GM21367 (cell line): ENCODE results near the gene ALK.

Experiments
- ATAC-seq: cut with Tn5 transposase; IDR thresholded peaks from one replicate; pipeline ENCODE4 v1.9.1; 2021; ENCODE audit not compliant: unreplicated experiment

ALK gene

DNA sequence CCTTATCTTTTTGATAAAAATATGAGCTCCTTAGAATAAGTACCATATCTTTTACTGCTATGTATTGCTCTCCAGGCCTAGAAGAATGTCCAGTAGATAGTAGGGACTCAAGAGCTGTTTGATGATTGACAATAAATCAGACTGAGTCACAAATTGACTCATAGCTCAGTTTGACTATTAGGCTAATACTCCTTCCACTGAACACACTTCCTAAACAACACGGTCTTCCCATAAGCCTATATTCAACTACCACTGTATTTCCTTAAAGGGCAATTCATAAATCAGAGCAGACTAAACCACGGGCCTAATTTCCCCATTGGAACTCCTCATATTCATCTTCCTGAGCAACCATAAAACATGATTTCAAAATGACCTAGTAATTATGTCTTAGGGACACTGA lies 258.5 kb downstream of the ALK start:
- ATAC-seq: no peak

DNA sequence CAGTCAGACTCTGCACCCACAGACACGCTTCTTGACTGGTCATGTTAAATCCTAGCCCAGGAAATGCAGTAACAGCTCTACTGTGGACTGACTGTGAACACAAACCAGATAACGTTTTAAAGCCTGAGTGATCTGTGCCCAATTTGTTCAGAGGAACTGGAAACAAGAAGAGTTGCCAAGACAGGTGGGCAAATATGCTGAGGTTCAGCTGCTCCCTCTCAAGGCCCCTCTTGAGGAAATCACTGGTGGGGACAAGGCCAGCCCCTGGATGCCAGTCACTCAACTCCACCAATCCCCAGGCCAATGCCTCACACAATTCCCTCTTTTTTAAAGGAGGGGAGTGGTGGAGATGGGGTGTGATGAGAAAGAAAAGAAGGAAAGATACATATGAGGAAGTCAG lies 261.2 kb downstream of the ALK start:
- ATAC-seq: no peak

DNA sequence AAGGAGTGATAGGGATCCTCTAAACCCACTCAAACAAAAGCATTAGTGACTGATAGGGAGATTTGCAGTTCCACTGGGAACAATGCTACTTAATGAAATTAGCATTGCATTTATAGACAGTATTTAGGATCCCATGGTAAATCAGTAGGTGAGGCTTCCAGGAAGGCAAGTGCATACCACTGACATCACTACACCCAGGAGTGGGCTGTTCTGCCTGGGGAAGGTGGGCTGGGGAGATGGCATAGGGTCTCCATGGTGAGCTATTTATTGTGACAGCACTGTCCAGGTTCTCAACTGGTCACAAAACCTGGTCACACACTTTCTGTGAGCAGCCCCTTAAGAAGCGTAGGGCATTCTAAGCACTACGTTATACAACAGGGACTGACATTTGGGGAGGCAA lies 262.2 kb downstream of the ALK start:
- ATAC-seq: no peak

DNA sequence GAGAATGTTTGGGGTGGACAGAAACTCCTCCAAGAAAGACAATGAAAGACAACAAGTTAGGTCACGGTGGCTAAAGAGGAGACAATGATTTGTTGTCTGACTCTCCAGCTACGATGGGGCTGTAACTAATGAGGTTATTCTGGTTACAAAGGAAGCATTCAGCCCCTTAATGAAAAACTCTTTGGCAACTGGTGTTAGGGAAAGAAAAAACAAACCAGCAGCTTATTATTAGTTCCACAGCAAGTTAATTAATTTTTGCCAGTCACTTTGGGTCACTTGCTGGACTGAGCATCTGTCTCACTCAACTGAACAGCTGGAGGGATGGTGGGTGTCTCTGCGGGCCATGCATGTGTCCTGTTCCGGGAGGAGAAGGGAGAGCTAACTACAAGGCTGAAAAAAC lies 263.7 kb downstream of the ALK start:
- no peak for ATAC-seq

DNA sequence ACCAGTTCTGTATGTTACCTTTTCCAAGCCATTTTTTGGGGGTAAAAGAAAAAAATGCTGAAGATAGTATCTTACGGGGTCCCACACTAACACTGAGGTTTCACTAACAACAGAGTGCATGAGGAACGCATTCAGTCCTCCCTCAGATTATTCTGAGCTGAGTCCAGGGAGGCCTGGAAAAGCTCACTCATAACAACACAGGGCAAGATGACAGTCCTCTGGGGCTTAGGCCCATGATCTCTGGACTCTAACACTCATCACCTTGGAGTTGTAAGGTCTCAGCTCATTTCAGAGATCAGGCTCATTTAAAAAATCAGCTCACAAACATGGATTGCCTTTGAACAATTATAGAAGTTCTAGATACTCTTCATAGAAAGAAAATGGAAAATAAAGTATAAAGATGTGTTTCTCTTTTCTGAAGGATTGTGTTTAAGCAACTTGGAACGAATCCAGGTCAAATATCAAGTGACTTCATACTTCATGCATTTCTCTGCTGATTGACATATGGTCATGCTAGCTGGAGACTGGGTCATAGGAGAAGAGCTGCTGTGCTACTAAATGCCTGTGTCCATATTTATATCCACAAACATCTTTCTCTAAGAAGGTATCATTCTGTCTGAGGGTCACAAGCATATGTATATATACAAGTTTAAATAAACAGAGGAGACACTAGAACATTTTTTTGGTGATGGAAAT lies 265.8 kb downstream of the ALK start:
- no peak for ATAC-seq

DNA sequence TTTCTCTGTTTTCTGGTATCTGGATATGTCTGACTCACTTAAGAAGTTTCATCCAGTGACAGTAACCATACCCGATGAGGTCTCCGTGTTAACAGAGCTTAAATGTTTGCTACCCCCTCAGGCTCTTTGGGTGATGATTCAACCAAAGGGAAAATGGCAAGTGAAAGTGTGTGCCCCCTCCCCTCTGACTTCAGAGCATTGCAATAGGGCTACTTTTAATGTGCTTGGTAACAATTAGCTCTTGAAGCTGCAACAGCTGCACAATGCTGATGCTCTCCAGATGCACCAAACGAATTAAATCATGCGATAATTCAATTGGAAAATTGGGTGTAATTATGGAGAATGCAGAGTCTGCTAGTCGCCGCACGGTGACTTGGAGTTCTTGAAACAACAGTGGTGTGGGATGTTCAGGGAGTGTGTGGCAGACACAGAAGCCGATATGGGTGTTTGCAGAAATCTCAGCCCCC lies 270.7 kb downstream of the ALK start:
- ATAC-seq: no peak

DNA sequence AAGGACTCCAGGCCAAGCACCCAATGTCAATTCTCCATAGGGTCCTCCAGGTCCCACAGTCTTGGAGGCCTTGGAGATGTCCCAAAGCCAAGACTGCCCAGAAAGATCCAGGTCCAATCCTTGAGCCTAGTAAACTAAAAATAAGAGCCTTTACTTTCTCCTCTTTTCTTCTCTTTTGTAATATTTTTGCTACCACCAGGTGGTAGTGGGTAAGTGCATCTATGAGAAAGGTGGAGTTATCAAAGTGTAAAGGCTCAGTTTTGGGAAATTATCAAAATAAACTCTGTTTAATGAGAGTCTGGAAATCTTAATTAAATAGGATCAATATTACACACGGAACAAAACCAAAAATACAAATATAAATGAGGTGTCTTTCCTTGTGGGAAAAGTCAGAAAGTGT lies 276.4 kb downstream of the ALK start:
- no peak for ATAC-seq

DNA sequence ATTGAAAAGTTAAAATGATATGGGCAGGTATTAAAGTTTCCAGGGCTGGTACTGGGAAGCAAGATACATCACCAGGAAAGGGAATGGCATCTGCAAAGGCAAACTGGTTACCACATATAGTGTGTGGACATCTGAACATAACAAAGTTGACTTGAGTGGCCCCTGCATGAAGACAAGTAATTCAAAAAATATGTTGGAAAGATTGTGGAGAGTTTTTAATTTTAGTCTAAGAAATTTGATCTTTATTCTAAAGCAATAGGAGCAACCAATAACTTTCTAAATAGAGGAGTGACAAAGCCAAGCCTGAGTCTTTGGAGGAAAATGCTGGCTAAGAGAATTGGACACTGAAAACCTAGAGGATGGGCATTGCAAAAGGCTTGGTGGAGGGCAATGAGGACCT lies 278.2 kb downstream of the ALK start:
- ATAC-seq: no peak

DNA sequence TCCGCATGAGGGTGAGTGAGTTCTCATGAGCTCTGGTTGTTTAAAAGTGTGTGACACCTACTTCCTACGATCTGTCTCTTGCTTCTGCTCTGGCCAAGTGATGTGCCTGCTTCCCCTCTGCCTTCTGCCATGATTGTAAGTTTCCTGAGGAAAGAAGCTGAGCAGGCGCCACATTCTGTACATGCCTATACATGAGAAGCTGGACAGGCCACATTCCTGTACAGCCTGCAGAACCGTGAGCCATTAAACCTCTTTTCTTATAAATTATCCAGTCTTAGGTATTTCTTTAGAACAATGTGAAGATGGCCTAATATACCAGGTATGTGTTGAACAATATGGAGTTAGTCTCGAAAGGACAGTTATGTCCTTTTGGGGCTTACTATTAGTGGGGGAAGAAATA lies 281.0 kb downstream of the ALK start:
- no peak for ATAC-seq

DNA sequence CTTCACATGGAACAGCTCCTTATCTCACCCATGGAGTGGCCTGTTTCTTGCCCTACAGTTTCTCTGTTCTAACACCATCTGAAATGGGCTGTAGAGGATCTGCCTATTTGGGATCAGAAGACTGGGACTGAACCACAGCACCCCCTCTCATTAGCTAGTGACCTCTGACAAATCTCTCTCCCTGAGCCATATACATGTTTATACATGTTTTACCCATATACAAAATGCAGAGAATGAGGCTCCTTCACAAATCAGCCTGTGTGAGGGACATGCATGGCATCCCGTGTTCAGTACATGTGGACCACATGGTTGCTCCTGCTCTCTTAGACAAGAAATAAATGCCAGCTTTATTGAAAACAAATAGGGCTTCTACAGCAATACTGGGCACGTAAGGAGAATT lies 282.7 kb downstream of the ALK start:
- ATAC-seq: no peak

DNA sequence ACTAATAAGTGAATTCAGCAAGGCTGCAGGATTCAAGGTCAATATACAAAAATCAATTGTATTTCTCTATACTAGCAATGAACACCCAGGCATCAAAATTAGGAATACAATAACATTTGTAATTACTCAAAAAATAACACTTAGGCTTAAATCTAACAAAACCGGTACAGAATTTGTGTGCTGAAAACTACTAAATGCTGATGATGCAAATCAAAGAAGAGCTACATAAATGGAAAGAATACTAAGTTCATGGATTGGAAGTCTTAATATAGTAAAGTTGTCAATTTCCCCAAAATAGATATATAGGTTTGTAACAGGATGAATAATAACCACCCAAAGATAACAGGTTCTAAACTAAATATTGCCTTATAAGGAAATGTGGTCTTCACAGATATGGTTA lies 286.5 kb downstream of the ALK start:
- no peak for ATAC-seq

DNA sequence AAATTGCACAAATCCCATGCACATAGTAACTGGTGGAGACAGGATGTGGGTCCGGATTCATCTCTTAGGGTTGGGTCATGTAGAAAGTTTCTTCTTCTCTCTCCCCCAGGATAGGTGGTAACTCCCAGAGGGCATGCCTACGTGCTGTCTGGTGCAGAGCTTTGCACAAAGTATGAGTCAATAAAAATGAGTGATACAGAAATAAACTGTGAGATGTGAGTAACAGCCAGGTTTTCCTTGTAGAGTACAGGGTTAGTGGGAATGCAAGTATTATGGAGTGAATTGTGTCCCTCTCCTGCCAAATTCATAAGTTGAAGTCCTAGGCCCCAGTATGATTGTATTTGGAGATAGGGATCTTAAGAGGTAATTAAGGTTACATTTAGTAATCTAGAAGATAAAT lies 289.4 kb downstream of the ALK start:
- no peak for ATAC-seq

DNA sequence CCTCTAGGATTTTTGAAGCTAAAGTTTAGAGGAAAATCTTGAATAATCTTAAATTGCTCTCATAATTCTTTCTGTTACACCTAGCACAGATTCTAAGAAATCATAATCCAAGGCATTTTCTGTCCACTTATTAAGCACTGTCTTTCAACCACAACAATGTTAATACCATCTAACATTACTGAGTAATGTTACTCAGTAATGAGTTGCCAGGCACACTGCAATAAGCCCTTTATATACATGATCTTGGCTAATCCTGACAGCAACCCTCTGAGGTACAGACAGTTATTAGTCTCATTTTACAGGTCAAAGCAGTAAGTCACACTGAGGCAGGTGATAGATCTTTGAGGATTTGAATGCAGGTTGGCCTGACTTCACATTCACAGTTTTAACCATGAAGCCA lies 291.9 kb downstream of the ALK start:
- no peak for ATAC-seq

DNA sequence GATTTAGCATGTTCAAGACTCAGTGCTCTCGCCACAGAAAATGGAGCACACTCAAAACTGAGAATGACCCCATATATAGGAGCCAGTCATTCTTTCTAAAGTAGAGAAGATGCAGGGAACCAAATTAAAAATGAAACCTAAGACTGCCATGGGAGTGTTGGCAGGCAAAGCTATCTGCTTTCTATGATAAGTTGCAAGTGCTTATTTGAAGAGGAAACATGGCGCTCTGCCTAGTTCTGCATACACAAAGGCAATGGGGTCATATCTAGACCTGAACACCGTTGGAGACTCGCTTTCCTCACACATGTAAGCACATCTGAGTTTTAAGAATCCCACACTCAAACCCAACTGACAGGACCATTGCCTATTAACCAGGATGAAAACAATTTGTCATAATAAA lies 292.5 kb downstream of the ALK start:
- no peak for ATAC-seq

DNA sequence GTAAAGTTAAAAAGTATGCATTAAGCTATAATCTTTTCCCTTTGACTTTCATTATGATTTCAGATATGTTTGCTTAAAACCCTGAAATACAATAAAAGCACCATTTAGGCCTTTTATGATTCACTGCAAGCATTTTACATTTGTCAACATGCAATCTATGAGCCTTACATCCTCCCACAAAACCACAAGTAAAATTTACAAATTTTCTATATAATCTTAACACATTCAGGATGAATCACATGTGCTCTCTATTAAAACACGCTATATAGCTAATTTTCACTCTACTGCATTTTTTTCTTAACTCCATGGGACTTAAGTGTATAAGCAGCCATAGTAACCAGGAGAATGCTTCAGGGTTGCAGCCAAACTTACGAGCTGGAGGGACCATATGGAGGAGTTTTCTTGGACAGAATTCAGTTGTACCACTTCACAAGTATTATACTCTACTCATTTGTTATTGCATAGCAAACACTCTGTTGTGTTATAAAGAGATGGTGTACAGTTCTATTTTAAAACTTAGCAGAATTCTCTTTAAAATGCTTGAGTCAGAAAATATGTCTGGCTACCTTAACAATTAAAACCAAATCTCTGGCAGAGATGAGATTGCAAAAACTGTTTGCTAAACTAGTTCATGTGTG lies 293.2 kb downstream of the ALK start:
- no peak for ATAC-seq

DNA sequence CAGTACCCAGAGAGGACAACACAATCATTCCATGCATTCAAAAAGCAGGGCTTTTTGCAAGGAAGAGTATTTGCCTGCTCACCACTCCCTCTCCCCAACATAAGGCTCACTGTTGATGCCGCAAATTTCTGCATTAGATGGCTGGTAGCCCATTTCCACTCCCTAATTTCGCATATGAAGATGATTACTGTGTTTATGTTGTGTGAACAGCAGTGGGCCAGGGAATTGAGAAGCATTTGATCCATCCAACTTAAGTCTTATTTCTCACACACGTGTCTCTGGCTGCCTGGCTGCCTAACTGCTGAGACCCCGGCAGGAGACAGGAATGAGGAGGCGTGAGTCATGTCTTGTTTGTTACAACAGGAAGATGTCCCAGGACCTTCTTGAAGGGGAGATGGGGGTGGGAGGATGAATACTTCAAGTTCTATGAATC lies 294.1 kb downstream of the ALK start:
- no peak for ATAC-seq

DNA sequence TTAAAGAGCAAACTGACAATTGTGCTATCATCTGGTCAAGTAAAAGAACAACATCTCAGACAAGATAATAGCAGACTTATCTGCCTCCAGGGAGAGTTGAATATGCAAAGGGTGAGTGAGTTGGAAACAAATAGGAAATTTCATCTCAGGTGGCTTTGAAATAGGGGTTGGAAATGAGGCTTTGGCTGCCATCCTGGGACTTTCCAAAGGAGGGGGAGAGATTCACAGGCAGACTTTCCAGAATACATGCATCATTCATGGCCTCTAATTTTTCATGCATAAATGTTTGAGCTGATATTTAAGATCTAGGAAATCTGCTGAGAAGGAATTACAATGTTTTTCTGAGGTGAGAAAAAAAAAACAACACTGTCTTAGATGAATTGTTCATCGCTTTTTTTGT lies 300.5 kb downstream of the ALK start:
- no peak for ATAC-seq

DNA sequence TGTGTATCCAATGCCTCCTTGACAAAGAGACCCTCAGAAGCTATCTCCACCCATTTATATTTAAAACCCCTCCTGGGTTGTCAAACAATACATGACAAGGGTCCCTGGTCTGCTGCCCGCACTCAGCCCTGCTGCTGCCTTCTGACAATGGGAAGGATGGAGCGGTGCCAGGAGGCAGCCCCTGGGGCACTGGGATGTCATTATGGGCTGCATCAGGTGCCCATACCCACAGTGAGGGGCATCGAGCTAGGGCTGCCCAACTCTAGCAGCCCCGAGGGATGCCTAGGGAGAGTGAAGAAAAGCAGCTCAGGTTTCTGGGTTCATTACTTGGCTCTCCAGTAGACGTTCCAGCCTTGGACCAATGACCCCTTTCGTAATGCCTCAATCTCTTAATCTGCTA lies 301.7 kb downstream of the ALK start:
- no peak for ATAC-seq

DNA sequence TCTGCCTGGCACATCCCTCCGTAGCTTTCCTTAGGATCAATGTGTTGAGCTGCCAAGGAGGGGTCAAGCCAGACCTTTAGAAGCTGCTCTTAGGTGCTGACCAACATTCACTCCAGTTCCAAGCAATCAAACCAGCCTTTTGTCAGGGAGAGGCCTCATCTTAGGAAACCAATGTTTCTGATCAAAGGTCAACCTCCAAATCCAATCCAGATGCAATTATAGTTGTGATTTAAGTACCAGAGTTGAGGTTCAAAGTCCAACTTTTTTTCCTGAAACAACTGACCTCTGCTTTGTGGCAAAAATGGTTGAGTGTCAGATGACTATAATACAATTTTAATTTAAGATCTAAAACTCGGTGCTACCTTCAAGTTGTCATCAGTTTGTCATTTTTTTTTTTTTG lies 303.4 kb downstream of the ALK start:
- no peak for ATAC-seq

DNA sequence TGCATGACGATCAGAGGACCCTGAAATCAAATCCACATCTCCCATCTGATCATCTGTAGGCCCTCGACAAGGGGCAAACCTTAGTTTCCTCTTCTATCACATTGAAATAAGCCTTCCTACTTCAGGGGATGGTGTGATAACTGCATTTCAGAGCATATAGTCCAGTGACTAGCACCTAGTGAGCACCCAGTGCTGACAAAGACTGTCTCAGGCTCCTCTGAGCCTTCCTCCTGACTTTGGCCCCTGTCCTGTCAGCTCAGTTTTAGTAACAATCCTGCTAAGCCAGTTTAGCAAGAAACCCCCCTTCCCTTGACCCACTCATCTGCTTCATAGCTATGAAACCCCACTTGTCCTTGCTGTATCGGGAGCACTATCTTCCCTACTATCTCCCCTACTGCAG lies 304.0 kb downstream of the ALK start:
- no peak for ATAC-seq

DNA sequence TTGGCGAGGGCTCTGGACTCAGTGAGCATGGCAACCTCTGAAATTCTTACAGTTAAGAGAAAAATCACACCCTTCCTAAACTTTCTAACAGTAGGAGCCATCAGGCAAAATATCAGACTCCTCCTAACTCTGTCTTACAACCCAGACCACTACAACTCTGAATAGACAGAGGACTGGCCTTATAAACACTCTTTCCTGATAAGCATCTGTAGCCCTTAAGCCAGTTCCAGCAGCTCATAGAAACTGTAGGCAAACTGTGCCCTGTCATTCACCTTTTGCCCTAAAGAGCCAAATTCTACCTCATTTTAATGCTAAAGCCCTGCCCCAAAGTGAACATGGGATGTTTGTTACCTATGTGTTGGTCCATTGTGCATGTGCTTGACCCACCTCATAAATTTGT lies 304.8 kb downstream of the ALK start:
- ATAC-seq: no peak

DNA sequence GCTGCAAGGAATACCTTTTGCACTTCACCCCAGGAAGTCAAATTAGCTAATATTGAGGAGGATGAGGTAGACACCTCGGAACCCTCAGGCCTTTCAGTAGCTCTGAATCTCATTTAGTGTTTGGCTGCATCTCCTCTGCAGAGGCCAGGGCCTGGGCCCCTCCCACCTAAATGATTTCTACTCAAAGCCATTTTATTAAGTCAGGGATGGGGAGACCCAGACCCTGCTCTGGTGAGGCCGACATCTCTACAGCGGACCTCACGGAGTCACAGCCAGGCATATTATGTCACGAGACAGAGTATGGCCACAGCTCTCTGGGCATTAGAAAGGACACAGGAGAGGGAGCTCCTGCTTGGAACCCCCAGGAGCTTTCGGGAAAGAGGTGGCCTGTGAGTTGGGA lies 305.5 kb downstream of the ALK start:
- no peak for ATAC-seq

DNA sequence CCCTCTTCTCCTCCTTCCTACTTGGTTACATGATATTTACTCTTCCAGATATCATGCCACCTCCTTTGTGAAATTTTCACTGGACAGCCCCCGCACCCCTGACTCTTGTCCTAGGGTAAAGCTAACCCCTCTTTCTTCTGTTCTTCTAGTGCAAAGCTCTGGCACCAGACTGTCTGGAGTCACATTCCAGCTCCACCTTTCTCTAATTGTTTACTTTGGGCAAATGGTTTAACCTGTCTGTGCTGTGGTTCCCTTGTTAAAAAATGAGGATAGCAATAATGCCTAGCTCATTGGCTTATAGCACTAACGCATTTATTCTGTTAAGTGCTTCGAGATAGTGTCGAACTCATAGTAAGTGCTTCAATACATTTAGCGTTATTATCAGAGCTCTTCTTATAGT lies 306.2 kb downstream of the ALK start:
- ATAC-seq: no peak
